HG02571 (cell line): ENCODE results near the gene PRR14L.
"Not testable (repeated sequence)": the region's sequence is repeated elsewhere in the genome, so short reads cannot be mapped to it uniquely, and the experiment has no call there.

ENCODE experiments used
- ATAC-seq: cut with Tn5 transposase; IDR thresholded peaks from one replicate; pipeline ENCODE4 v1.9.1; 2021; ENCODE audit warnings: mild to moderate bottlenecking, moderate library complexity; ENCODE audit not compliant: unreplicated experiment

The PRR14L gene

GRCh38 chr22:31749636-31750364, at the start of gene PRR14L:
Gene PRR14L, minus strand, starts transcription at chr22:31750132. Its CDS starts 11,272 bp downstream, at chr22:31738860.
- peak; percentile 58 for ATAC-seq

- ATAC-seq, result not testable (repeated sequence)
These were observed 49.4 kb upstream of the PRR14L start for GRCh38 chr22:31799358-31799757.

DNA sequence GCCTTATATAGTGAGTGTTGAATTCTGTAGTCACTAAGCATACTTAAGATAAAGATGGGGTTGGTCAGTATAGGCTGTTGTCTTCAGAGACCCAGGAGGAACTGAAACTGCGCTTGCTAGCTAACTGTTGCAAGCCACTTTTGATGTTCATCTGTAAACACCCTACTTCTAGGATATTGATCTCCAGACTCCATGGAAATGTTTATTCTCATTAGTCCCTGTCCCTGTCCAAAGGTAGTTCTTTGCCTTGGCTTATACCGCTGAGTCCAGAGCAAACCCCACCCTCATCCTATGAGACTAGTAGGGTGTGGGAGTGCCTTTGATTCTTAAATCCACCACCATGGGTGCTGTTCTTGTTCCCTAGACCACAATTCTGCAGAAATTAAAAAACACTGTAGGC, 40.3 kb upstream of the PRR14L start:
- ATAC-seq, result no peak

DNA sequence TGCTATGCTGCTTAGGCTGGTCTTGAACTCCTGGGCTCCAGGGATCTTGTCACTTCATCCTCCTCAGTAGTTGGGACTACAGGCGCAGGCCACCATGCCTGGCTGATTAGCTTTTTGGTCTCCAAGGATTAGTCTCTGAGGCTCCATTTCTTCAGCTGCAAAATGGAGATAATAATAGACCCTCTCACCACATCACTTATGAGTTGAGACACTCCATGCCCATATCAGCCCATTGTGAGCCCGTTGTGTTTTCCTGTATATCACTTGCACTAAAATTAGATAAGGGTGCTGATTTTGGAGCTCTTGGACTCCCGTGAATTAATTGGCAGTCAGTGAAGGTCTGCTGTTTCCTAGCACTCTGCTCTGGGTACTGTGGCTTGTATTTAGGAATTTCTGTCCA, 39.9 kb upstream of the PRR14L start:
- ATAC-seq, result no peak

GRCh38 chr22:31776231-31776630, 26.3 kb upstream of the PRR14L start:
- no peak for ATAC-seq

DNA sequence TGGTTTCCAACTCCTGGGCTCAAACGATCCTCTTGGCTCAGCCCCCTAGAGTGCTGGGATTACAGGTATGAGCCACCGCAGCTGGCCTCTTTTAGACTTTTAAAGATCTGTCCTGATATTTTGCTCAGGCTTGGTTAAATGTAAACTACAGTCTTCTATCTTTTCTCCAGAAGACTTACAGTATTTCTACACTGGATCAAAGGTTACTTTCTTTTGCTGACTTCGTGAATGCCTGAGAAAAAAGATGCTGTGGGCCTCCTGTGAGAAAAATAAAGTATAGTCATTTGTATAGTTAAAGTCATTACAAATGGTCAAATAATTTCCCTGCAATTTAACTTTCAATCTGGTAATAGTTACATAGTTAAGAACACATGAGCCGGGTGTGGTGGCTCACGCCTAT, 23.5 kb upstream of the PRR14L start:
- ATAC-seq, result no peak

DNA sequence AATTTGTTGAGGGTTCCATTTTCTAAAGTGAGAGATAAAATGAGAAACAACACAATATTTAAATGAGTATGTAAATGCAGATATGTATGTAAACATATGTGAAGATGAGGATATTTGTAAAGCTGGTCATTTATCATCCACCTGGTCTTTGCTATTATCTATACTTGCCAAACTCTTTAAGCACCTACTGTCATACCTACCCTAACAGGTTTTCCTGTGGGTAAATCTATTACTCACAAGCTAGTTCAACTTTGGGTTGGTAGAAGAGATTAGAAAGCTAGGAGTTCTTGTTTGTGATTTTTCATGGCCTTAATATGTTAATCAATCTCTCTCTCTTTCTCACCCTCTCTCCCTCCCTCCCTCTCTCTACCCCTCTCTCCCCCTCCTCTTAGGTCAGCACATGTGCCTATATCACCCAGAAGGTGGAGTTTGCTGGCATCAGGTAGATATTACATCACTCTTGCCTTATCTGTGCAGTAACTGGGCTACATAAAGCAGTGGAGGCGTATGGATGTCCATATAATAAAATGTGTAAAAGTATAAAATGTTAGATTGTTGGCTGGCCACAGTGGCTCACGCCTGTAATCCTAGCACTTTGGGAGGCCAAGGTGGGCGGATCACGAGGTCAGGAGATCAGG, 18.6 kb upstream of the PRR14L start:
- no peak for ATAC-seq

DNA sequence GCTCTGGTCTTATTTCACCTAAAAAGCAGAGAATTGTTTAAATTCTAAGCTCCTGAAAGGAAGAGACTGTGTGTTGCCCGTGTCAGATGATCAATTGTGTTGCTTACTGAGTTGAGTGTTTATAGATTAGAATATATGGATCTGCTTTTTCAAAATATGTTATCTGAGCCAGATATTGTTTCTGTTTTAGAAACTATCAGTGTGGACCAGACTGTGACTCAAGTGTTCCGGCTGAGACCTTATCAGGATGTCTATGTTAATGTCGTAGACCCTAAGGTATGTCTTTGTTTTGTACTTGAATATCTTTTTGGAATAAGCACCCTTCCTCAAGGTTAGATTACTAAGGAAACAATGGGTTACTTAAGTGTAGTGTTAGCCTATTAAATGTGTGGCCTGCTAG, 14.9 kb upstream of the PRR14L start:
- no peak for ATAC-seq

GRCh38 chr22:31758860-31759259, 8.9 kb upstream of the PRR14L start:
- not testable (repeated sequence) for ATAC-seq

DNA sequence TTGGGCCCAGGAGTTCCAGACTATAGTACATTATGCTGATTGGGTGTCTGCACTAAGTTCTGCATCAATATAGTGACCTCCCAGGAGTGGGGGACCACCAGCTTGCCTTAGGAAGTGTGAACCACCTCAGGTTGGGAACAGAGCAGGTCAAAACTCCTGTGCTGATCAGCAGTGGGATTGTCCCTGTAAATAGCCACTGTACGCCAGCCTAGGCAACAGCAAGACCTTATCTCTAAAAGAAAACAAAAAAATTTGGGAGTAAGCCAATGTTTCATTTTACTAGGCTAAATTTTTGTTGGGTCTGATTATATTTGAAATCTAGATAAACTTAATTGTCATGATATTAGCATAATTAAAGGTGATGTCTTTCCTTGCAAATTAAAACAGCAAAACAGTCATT, 7.3 kb upstream of the PRR14L start:
- no peak for ATAC-seq

- ATAC-seq, result no peak
These were observed 4.9 kb upstream of the PRR14L start for GRCh38 chr22:31754813-31755212.

GRCh38 chr22:31753634-31754501, 3.9 kb upstream of the PRR14L start, which contains the start of gene DEPDC5:
Gene DEPDC5, plus strand, starts transcription at chr22:31754019. Its CDS starts 903 bp downstream, at chr22:31754922.
- peak; percentile 70 for ATAC-seq

DNA sequence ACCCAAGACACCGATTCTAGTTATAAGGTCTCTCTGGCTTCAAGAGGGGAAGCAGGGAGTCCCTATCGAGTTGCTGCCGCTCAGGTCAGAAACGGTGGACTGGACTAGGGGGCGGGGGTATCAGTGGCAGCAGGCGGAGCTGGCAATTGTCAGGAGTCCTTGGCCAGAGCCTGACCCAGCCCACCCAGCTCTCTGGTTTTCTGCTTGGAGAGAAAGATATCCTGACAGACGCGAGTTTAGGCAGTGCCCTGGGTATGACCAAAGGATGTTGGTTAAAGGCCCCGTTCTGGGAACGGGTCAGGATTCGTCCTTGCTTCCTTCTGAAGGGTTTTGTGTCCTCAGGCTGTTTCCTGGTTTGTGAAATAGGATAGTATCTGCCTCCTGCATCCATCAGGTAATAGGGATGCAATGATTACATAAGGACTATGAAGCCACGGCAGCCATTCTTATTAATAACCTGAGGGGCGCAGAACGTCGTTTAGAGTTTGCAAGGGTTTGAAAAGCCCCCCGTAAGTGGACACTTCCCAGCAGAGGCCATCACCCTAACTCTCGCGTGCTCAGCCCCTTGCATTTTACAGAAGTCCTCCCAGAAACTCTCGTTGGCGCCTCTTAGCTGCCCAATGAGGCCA, 3.2 kb upstream of the PRR14L start:
- no peak for ATAC-seq

DNA sequence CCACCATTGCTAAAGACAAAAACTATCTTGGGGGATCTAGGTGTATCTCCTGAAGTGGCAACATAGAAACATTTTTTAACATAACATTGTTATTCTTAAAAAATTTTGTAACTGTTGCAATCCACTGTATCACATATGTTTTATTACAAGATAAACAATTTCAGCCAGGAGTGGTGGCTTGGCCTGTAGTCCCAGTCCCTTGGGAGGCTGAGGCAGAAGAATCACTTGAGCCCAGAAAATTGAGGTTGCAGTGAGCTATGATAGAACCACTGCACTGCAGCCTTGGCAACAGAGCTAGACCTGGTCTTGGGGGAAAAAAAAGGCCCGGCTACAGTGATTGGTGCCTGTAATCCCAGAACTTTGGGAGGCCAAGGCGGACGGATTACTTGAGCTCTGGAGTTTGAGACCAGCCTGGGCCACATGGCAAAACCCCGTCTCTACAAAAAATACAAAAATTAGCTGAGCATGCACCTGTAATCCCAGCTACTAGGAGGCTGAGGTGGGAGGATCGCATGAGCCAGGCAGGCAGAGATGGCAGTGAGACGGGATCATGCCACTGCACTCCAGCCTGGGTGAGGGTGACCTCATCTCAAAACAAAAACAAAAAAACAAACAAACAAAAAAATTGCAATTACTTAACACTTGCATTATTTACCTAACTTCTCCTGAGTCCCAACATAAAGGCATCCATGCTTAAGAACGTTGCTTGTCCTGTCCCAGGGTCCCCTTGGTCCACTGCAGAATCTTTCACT, 2.3 kb upstream of the PRR14L start:
- no peak for ATAC-seq

- no peak for ATAC-seq
These were observed 693 bp upstream of the PRR14L start for GRCh38 chr22:31750365-31751284.

DNA sequence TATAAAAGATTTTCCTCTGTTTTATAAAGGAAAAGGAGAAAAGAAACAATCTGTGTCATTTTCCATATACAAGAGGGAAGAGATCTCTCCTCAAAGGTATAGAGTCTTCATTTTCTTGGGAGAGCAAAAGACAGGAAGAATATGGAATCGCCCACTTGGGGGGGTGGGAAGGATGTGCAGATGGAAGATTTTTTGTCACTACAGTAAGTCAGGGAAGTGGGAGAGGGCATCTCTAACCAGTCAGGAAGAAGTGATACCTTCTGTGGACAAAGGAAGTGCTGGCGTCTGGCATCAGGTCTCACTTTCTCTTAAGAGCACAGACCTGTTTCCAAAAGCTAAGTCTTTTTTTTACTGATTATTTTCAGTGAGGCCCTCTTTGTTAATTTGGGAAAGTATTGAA, 1.4 kb downstream of the PRR14L start:
- no peak for ATAC-seq

GRCh38 chr22:31747441-31747840, 2.5 kb downstream of the PRR14L start:
- ATAC-seq, result no peak

DNA sequence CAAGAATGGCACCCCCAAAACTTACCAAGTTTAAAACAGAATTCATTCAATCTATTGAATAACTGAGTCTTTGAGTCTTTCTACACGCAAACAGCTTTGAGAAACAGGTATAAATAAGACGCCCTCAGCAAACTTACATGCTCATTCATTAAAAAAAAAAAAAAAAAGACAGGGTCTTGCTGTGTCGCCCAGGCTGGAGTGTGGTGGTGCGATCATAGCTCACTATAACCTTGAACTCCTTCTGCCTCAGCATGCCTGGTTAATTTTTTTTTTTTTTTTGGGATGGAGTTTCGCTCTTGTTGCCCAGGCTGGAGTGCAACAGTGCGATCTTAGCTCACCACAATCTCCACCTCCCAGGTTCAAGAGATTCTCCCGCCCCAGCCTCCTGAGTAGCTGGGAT, 6.1 kb downstream of the PRR14L start:
- no peak for ATAC-seq

GRCh38 chr22:31742682-31743081, 7.2 kb downstream of the PRR14L start:
- no peak for ATAC-seq
